ENCODE data around the gene GNG4.

The GNG4 gene

DNA sequence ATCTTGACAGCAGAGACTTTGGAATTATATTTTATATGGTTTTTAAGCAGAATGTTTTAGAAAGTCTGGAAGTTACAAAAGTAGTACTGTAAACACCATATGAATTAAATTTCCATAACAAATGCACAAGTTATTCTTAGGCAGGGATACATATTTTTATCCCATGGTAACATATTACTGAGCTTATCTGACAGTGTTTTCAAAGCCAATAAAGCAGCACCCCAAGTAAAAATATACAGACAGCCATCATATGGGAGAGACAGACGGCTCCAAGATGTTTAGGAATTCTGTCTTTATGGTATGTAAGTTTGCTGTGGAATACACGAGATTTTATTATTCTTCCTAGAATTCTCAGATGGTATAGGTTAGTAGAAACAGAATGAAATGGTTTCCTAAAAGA is 12.0 kb upstream of the GNG4 start:
- TF ChIP-seq, protein P1, sequence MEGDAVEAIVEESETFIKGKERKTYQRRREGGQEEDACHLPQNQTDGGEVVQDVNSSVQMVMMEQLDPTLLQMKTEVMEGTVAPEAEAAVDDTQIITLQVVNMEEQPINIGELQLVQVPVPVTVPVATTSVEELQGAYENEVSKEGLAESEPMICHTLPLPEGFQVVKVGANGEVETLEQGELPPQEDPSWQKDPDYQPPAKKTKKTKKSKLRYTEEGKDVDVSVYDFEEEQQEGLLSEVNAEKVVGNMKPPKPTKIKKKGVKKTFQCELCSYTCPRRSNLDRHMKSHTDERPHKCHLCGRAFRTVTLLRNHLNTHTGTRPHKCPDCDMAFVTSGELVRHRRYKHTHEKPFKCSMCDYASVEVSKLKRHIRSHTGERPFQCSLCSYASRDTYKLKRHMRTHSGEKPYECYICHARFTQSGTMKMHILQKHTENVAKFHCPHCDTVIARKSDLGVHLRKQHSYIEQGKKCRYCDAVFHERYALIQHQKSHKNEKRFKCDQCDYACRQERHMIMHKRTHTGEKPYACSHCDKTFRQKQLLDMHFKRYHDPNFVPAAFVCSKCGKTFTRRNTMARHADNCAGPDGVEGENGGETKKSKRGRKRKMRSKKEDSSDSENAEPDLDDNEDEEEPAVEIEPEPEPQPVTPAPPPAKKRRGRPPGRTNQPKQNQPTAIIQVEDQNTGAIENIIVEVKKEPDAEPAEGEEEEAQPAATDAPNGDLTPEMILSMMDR (IDR thresholded peaks at IDR 0.05; ENCODE audit: low read length, missing control alignments) = no peak
- no peak for DNase-seq (ENCODE audit: low read depth)
- no peak overlapping the region for H3K4me3 ChIP-seq (replicated peaks; ENCODE audit: low read depth, low read length)

DNA sequence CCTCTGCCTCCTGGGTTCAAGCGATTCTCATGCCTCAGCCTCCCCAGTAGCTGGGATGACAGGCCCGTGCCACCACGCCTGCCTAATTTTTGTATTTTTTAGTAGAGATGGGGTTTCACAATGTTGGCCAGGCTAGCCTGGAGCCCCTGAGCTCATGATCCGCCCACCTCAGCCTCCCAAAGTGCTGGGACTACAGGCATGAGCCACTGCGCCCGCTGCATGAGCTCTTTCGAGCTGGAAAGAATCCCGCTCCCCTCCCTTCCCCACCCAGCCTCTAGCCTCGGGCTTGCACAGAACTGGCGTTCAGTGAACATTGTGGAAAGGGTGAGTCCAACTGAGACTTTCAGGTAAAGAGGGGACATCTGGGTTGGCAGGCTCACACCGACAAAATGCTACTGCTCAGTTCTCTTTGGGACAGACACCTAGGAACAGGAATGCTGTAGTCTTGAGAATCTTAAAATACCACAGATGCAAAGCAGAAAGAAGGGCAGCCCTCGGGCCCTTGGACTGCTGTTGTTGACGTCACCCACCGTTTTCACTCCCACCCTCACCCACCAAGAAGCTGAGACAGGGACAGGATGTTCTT is 9.7 kb upstream of the GNG4 start:
- H3K4me3 ChIP-seq (replicated peaks; ENCODE audit: low read depth, low read length) = no peak overlapping the region
- DNase-seq (ENCODE audit: low read depth) = no peak
- TF ChIP-seq, protein P1 (IDR thresholded peaks at IDR 0.05; ENCODE audit: low read length, missing control alignments) = no peak

DNA sequence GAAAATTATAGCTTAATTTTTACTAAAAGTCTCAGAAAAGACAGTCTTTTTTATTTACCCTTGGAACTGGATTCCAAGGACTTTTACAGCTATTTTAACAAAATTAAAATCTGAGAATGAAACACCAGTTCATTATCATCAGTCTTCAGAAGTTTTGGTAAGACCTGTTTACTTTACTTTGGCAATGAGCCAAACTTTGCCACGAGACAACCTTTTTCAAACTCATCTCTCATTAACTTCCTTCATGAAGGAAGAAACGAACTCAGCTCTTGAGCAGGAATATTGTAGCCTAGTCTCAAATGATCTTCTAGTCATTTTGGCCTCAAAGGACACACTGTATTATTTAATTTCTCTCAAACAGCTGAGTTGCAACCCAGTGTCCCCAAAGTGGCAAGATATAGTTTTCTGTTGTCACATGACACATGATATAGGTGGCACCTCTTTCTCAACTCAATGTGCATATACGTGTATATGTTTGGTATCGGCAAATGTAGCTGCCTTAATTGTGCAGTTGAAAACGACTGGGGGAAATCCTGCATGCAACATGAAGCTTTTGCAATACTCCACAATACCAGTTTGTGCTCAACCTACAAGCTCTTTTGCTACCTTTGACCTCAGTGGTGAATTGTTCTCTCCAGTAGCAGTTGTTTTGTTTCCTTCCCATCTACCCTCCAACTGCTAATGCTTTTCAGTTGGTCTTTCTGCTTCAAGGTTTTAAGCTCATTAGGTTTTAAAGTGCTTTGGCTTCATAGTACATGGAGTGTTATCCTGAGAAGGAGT is 8.4 kb upstream of the GNG4 start:
- H3K4me3 ChIP-seq (replicated peaks; ENCODE audit: low read depth, low read length) = no peak overlapping the region
- TF ChIP-seq, protein P1 (IDR thresholded peaks at IDR 0.05; ENCODE audit: low read length, missing control alignments) = no peak
- DNase-seq (ENCODE audit: low read depth) = no peak

DNA sequence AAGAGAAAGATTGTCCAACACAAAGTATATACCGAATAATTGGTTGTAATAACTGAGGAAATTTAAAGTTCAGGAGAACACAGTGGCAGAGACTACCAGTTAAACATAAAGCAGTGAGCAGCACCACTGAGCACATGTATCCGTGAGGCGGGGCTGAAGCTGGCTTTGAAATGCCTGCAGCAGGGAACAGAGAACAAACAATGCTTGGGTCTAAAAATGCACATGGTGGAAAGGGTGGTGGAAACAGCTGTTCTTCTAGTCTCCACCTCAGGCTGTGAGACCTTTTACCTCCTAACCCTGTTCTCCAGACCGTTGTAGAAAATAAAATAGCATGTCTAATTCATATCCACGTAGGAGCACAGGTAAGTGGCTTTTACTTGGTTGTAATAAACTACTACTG is 7.7 kb upstream of the GNG4 start:
- TF ChIP-seq, protein P1 (IDR thresholded peaks at IDR 0.05; ENCODE audit: low read length, missing control alignments) = no peak
- H3K4me3 ChIP-seq (replicated peaks; ENCODE audit: low read depth, low read length) = no peak overlapping the region
- no peak for DNase-seq (ENCODE audit: low read depth)

DNA sequence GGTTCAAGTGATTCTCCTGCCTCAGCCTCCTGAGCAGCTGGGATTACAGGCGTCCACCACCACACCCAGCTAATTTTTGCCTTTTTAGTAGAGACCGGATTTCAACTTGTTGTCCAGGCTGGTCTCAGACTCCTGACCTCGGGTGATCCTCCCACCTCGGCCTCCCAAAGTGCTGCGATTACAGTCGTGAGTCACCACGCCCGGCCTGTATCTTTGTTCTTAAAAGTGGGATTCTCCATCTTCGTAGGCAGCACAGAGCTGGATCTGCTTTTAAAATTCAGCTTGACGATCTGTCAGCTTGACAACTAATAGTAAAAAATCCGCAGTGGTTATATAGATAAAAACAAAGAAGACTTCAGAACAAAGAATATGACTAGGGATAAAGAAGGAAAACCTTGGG is 2.8 kb upstream of the GNG4 start:
- DNase-seq (ENCODE audit: low read depth) = no peak
- H3K4me3 ChIP-seq (replicated peaks; ENCODE audit: low read depth, low read length) = no peak overlapping the region
- TF ChIP-seq, protein P1 (IDR thresholded peaks at IDR 0.05; ENCODE audit: low read length, missing control alignments) = no peak

DNA sequence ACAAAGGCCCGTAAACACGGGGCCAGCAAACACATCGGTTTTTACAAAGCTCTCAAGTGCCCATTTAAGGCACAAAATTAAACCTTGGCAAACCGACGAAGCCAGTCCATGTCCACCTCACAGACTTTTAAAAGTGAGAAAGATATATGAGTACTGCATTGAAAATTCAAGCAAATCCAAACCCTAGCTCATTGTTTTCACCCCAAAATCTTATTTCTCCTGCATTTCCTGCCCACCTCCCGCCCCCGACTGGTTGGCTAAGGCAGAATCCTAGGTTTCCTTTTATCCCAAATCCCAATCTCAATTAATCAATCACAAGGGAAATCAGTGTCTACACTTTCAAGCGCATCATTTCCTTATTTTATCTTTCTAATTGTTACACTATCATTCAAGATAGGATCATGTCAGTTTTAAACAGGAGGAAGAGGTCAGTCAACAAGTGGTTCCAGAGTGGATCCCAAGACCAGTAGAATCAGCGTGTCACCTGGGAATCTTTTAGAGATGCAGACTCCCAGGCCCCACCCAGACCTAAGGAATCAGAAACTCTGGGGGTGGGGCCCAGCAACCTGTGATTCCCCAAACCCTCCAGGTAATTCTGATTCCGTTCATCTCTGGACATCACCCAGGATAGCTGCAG is 1.7 kb upstream of the GNG4 start:
- no peak overlapping the region for H3K4me3 ChIP-seq (replicated peaks; ENCODE audit: low read depth, low read length)
- TF ChIP-seq, protein P1 (IDR thresholded peaks at IDR 0.05; ENCODE audit: low read length, missing control alignments) = no peak
- DNase-seq (ENCODE audit: low read depth) = no peak

Data from fibroblast of pulmonary artery (primary cell).